ENCODE data around the gene FAM193A. TPM values are rescaled to one million over a fixed set of nuclear protein-coding genes. Genes with fewer than 3 reads are reported as not detected.

Gene FAM193A
- total RNA-seq, 1 experiment from 2014 or later: 13.6 TPM

DNA sequence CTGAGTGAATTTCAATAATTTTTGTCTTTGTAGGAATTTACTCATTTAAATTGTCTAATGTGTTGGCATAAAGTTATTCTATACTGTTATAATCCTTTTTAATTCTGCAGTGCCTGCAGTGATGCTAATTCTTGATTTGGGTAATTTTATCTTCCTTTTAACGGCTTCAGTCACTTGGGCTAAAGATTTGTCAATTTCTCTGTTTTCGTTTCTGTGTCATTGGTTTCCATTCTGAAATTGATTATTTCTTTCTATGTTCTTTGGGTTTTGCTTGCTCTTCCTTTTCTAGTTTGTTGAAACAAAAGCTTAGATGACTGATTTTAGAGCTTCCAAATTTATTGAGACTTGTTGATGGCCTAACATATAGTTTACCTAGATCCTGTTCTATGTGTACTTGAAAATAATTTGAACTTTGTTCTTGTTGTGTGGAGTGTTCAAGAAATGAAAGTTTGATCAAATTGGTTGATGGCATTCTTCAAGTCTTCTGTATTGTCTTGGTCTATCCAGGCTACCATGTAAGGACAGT, 130.3 kb downstream of the FAM193A start:
- ATAC-seq (no peak), DNase-seq (no peak)
- H3K9me2 ChIP-seq (replicated peaks; ENCODE audit: low read length): no peaks in the 10 kb centered on the region
- no peaks in the 10 kb centered on the region for H3K27me3 ChIP-seq (ENCODE audit: low read length)
- H4K20me1 ChIP-seq (ENCODE audit: low read length): no peaks in the 10 kb centered on the region
- ChIA-PET POLR2A (ENCODE audit: unreplicated experiment) (no interaction called here), CTCF (no interaction called here)
- H3K9me3 ChIP-seq (ENCODE audit: low read length): no peaks in the 10 kb centered on the region
- BruUV-seq (replicated peaks): no TSS peak
- peaks cover 13% of the 10 kb centered on the region for H3K36me3 ChIP-seq (ENCODE audit: low read depth, low read length)
- intact Hi-C loops (cut with micrococcal nuclease): no loop called here
- no peak overlapping the region for H3K27ac ChIP-seq (ENCODE audit: low read length)
- TF ChIP-seq EZH2phosphoT487 (IDR thresholded peaks at IDR 0.05; ENCODE audit: borderline replicate concordance, low read length) (no peak), EZH2 (IDR thresholded peaks at IDR 0.05; ENCODE audit: low read length, unreplicated experiment) (no peak)
- TF ChIP-seq, protein P1, sequence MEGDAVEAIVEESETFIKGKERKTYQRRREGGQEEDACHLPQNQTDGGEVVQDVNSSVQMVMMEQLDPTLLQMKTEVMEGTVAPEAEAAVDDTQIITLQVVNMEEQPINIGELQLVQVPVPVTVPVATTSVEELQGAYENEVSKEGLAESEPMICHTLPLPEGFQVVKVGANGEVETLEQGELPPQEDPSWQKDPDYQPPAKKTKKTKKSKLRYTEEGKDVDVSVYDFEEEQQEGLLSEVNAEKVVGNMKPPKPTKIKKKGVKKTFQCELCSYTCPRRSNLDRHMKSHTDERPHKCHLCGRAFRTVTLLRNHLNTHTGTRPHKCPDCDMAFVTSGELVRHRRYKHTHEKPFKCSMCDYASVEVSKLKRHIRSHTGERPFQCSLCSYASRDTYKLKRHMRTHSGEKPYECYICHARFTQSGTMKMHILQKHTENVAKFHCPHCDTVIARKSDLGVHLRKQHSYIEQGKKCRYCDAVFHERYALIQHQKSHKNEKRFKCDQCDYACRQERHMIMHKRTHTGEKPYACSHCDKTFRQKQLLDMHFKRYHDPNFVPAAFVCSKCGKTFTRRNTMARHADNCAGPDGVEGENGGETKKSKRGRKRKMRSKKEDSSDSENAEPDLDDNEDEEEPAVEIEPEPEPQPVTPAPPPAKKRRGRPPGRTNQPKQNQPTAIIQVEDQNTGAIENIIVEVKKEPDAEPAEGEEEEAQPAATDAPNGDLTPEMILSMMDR (conservative IDR thresholded peaks at IDR 0.05; ENCODE audit: low read depth, low read length): no peak
- H3K4me2 ChIP-seq (ENCODE audit: low read length): no peak overlapping the region
- H3K9ac ChIP-seq (ENCODE audit: low read length): no peak overlapping the region
- peaks cover 10% of the 10 kb centered on the region; the same call in 1 of the 2 replicates for H3K79me2 ChIP-seq (ENCODE audit: low read length)
- no peak overlapping the region for H3K4me3 ChIP-seq (ENCODE audit: low read length)
- H2AFZ ChIP-seq (ENCODE audit: low read length): no peak overlapping the region
- H3K4me1 ChIP-seq (ENCODE audit: insufficient read depth, low read length): no peaks in the 10 kb centered on the region
- H3F3A ChIP-seq (ENCODE audit: low read length, unreplicated experiment): no peaks in the 10 kb centered on the region

DNA sequence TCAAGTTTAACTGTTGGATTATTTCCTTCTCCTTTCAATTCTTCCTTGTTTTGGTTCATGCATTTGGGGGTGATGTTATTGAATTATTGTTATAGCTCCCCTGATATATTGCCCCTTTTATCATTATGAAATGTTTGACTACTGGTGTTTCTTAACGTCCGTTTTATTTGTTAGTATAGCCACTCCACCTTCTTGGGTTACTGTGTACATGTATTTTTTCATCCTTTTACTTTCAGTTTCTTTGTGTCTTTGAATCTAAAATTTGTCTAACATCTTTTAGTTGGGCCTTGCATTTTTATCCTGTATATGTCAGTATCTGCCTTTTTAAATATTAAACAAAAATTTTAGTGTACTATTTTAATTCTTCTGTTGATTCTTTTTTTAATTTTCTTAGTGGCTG, 131.0 kb downstream of the FAM193A start:
- no peaks in the 10 kb centered on the region for H3K27me3 ChIP-seq (ENCODE audit: low read length)
- H3K4me3 ChIP-seq (ENCODE audit: low read length): no peak overlapping the region
- CTCF ChIA-PET: no interaction called here
- no peak overlapping the region for H2AFZ ChIP-seq (ENCODE audit: low read length)
- H3K36me3 ChIP-seq (ENCODE audit: low read depth, low read length): peaks cover 16% of the 10 kb centered on the region
- TF ChIP-seq EZH2phosphoT487 (IDR thresholded peaks at IDR 0.05; ENCODE audit: borderline replicate concordance, low read length) (no peak), EZH2 (IDR thresholded peaks at IDR 0.05; ENCODE audit: low read length, unreplicated experiment) (no peak)
- TF ChIP-seq, protein P1 (conservative IDR thresholded peaks at IDR 0.05; ENCODE audit: low read depth, low read length): no peak
- no peaks in the 10 kb centered on the region for H4K20me1 ChIP-seq (ENCODE audit: low read length)
- no peak overlapping the region; the same call in 1 of the 2 replicates for H3K4me2 ChIP-seq (ENCODE audit: low read length)
- H3K9me2 ChIP-seq (replicated peaks; ENCODE audit: low read length): no peaks in the 10 kb centered on the region
- intact Hi-C loops (cut with micrococcal nuclease): no loop called here
- no peaks in the 10 kb centered on the region for H3F3A ChIP-seq (ENCODE audit: low read length, unreplicated experiment)
- H3K9ac ChIP-seq (ENCODE audit: low read length): no peak overlapping the region
- peaks cover 10% of the 10 kb centered on the region; the same call in 1 of the 2 replicates for H3K79me2 ChIP-seq (ENCODE audit: low read length)
- BruUV-seq (replicated peaks): no TSS peak
- H3K4me1 ChIP-seq (ENCODE audit: insufficient read depth, low read length): no peaks in the 10 kb centered on the region
- no peak overlapping the region for H3K27ac ChIP-seq (ENCODE audit: low read length)
- no peaks in the 10 kb centered on the region for H3K9me3 ChIP-seq (ENCODE audit: low read length)
- no peak for DNase-seq
- no peak for ATAC-seq
- POLR2A ChIA-PET (ENCODE audit: unreplicated experiment): no interaction called here

DNA sequence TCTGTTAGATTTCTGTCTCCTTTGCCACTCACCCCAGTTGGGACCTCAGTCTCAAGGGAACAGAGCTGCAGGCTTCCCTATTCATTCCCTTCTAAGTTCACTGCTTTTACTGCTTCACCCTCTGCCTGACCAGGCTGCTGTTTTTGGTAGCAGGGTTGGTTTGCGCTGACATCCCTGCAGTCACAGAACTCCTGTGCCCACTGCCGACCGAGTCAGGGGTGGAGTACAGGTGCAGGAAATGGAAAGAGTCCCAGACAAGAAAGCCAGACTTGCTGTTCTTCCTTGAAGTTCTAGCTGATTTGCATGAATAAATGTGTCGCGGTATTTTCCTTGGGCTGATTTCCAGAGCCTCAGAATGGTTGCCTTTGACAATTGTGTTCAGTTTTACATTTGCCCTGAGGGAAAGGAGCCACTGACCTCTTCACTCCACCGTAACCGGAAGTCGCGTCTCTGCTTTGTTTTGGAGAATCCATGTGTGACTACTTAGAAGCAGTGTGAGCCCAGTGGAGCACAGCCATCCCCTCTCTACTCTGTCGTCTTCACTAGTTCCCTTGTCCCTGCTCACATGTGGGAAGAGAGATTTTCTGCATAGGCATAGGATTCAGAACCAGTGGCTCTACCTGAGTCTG, 134.9 kb downstream of the FAM193A start:
- ATAC-seq (no peak), DNase-seq (no peak)
- no peaks in the 10 kb centered on the region for H4K20me1 ChIP-seq (ENCODE audit: low read length)
- no peak overlapping the region for H2AFZ ChIP-seq (ENCODE audit: low read length)
- POLR2A ChIA-PET (ENCODE audit: unreplicated experiment): no interaction called here
- peaks cover 9% of the 10 kb centered on the region; the same call in 1 of the 2 replicates for H3K36me3 ChIP-seq (ENCODE audit: low read depth, low read length)
- H3K9me3 ChIP-seq (ENCODE audit: low read length): no peaks in the 10 kb centered on the region
- no TSS peak for BruUV-seq (replicated peaks)
- no peak overlapping the region for H3K9ac ChIP-seq (ENCODE audit: low read length)
- H3K27ac ChIP-seq (ENCODE audit: low read length): no peak overlapping the region
- H3F3A ChIP-seq (ENCODE audit: low read length, unreplicated experiment): no peaks in the 10 kb centered on the region
- H3K27me3 ChIP-seq (ENCODE audit: low read length): no peaks in the 10 kb centered on the region
- CTCF ChIA-PET: no interaction called here
- no peak for TF ChIP-seq EZH2phosphoT487 (IDR thresholded peaks at IDR 0.05; ENCODE audit: borderline replicate concordance, low read length)
- TF ChIP-seq, protein P1 (conservative IDR thresholded peaks at IDR 0.05; ENCODE audit: low read depth, low read length): no peak
- TF ChIP-seq EZH2 (IDR thresholded peaks at IDR 0.05; ENCODE audit: low read length, unreplicated experiment): no peak
- H3K4me3 ChIP-seq (ENCODE audit: low read length): no peak overlapping the region
- intact Hi-C loops (cut with micrococcal nuclease): no loop called here
- H3K4me2 ChIP-seq (ENCODE audit: low read length): no peak overlapping the region
- no peaks in the 10 kb centered on the region for H3K4me1 ChIP-seq (ENCODE audit: insufficient read depth, low read length)
- no peaks in the 10 kb centered on the region for H3K9me2 ChIP-seq (replicated peaks; ENCODE audit: low read length)
- peaks cover 10% of the 10 kb centered on the region; the same call in 1 of the 2 replicates for H3K79me2 ChIP-seq (ENCODE audit: low read length)
